Muscle layer of duodenum (tissue), 2 donors: ENCODE measurements around the gene C10orf62.

Experiments
- H3K27ac ChIP-seq: one replicate; pipeline ENCODE4 v1.7.0; 2013; ENCODE audit warnings: mild to moderate bottlenecking, low read length
- H3K27me3 ChIP-seq: one replicate; pipeline ENCODE4 v1.7.0; 2013; ENCODE audit warnings: low read depth, mild to moderate bottlenecking, control low read depth, low read length
- H3K36me3 ChIP-seq, 2 donors: one replicate each; pipeline ENCODE4 v1.7.0; 2013; ENCODE audit warnings: low read length in 2 of 2, control low read depth in 1 of 2, mild to moderate bottlenecking in 1 of 2; ENCODE audit not compliant: insufficient read depth in 2 of 2, control insufficient read depth in 1 of 2
- H3K4me1 ChIP-seq, 2 donors: one replicate each; pipeline ENCODE4 v1.7.0; 2013; ENCODE audit warnings: low read length in 2 of 2, mild to moderate bottlenecking in 2 of 2, control low read depth in 1 of 2, moderate library complexity in 1 of 2; ENCODE audit not compliant: insufficient read depth in 2 of 2, control insufficient read depth in 1 of 2
- H3K4me3 ChIP-seq, 2 donors: one replicate each; pipeline ENCODE4 v1.7.0; 2013; ENCODE audit warnings: low read length in 2 of 2, low read depth in 1 of 2, mild to moderate bottlenecking in 1 of 2
- H3K9me3 ChIP-seq, 2 donors: one replicate each; pipeline ENCODE4 v1.7.0; 2013; ENCODE audit warnings: low read length in 2 of 2, control low read depth in 1 of 2, mild to moderate bottlenecking in 1 of 2; ENCODE audit not compliant: control insufficient read depth in 1 of 2
- donor health status: healthy.

C10orf62 gene

DNA sequence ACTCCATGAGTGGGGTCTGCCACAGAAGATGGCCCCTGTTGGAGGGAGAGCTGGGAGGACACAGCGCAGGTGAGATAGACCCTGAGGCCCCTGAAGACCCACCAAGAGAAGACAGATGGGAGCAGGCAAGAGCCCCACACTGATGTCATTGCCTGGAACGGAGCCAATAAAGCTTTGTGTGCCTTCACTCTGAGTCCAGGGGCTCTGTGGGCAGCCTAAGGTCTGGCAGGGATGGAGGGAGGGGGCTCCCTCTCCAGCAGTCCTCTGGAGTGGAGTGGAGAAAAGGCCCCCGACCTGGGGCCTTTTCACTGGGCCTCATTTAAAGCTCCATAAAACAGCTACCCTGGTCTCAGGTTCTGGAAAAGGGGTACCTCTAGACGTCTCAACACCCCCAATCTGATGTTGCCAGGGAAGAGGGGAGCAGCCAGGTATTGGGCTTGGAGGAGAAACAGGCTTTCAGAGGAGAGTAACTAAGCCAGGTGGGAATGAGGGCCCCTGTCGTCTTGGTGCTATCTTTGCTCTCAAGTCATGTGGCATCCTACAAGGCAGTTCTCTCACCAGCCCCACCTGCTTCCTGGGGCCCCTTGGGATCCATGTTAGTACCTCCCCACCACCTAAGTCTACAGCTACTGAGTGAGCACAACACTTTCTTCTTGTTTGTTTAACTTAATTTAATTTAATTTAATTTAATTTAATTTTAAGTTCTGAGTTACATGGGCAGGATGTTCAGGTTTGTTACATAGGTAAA is 1.4 kb downstream of the C10orf62 start:
- Histone ChIP-seq H3K27me3 (no peaks in the 10 kb centered on the region), H3K4me1 (no peaks in the 10 kb centered on the region), H3K9me3 (no peaks in the 10 kb centered on the region), H3K27ac (no peak overlapping the region), H3K36me3 (no peaks in the 10 kb centered on the region), H3K4me3 (no peak overlapping the region)

DNA sequence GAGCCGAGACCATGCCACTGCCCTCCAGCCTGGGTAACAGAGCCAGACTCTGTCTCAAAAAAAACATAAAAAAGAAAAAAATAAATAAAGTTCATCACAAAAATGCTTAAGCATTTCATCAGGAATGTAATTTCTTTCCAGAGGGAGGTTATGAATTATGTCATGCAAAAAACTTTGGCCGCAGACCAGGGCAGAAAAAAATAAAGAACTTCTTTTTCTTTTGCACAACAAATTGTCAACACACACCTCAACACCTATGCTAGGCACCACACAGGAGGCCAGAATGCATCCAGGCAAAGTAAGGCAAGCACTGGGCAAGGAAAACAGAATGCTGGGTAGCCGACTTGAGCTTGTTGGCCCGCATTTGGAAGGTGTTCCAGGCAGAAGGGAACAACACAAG is 3.9 kb downstream of the C10orf62 start:
- no peaks in the 10 kb centered on the region for H3K9me3 ChIP-seq
- H3K4me1 ChIP-seq, result peaks cover 0 to 8% of the 10 kb centered on the region in 2 donors
- H3K36me3 ChIP-seq, result no peaks in the 10 kb centered on the region
- H3K4me3 ChIP-seq, result no peak overlapping the region
- H3K27me3 ChIP-seq, result no peaks in the 10 kb centered on the region
- H3K27ac ChIP-seq, result no peak overlapping the region

DNA sequence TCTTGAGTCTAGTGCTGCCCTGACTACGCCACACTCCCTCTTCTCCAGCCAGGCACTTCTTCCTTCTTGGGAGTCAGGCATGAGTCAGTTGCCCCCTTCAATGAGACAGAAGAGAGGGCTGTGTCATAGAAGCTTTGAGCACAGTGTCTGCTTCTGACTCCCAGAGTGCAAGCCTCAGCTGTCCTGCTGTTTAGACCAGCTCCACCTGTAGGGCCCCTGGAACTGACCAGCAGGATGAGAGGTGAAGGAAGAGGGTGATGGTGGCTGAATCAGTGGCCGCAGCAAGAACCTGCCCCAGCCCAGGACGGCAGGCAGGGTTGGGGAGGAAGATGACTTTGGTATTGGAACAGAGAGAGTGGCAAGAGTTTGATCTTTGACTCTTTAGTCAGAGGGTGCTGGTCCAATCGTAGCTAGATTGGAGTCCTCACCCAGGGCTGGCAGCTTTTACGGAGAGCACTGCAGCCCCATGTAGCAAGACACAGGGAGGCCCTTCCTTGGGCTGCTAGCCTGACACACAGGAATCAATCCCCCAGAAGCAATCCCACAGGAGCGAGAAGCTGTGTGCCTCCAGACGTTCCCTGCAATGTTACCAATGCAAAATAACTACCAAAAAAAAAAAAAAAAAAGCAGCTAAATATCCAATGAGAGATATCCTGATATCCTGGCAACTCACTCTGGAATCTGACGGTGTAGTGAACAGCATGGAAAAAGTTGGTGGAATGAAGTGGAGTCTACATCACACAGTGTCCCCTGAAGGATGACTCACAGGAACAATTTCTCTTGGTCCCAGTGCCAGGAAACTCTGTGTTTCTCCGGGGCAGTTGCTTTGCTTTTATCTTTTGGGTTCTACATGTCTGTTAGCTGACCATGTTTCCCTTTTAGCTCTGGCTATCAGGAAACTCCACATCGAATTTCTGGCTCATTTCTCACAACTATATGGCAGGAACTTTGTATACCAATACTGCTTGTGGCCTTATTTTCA is 6.9 kb downstream of the C10orf62 start:
- H3K27me3 ChIP-seq, result no peaks in the 10 kb centered on the region
- no peak overlapping the region for H3K4me3 ChIP-seq
- H3K4me1 ChIP-seq, result peaks cover 0 to 8% of the 10 kb centered on the region in 2 donors
- H3K27ac ChIP-seq, result peak overlapping the region; percentile 79
- no peaks in the 10 kb centered on the region for H3K9me3 ChIP-seq
- no peaks in the 10 kb centered on the region for H3K36me3 ChIP-seq

DNA sequence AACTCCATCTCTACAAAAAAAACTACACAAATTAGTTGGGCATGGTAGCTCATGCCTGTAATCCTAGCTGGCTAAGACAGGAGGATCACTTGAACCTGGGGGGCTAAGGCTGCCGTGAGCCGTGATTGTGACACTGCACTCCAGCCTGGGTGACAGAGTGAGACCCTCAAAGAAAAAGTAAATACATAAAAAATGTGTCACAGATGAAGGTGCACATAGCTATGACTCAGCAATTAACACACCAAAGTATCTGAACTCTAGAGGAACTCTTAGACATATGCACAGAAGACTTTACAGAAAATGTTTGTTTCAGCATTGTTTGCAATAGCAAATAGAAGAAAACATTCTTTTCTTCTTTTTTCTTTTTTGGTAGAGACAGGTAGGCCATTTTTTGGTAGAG is 8.3 kb downstream of the C10orf62 start:
- peaks cover 0 to 8% of the 10 kb centered on the region in 2 donors for H3K4me1 ChIP-seq
- H3K9me3 ChIP-seq, result no peaks in the 10 kb centered on the region
- H3K27ac ChIP-seq, result no peak overlapping the region
- no peaks in the 10 kb centered on the region for H3K36me3 ChIP-seq
- no peak overlapping the region for H3K4me3 ChIP-seq
- no peaks in the 10 kb centered on the region for H3K27me3 ChIP-seq

DNA sequence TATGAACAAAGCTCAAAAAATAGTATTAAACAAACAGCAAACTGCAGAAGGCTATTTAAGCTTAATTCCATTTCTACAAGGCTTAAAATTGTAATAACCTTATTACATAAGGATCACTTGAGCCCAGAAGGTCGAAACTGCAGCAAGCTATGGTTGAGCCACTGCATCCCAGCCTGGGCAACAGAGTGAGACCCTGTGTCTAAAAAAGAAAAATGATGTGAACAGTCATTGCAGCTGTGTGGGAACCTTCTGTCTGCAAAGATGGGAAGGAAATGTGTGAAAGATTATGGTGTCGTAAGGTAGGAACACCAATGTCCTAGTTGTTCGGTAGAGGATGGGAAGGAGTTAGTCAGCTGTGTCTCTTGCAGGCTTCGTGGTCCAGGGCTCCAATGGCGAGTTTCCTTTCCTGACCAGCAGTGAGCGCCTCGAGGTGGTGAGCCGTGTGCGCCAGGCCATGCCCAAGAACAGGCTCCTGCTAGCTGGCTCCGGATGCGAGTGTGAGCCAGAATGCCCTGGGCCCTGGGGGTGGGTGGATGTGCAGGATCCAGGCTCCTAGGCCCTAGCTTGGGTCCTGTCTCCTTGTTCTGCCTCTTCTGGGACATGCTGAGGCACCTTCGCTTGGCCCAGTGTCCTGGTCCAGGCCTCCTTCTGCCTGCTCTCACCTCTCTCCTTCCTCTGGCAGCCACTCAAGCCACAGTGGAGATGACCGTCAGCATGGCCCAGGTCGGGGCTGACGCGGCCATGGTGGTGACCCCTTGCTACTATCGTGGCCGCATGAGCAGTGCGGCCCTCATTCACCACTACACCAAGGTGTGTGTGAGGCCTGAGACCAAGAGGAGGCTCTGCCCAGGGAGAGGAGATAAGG is 9.1 kb downstream of the C10orf62 start:
- Histone ChIP-seq H3K27ac (no peak overlapping the region), H3K36me3 (no peaks in the 10 kb centered on the region), H3K4me1 (peaks cover 0 to 8% of the 10 kb centered on the region in 2 donors), H3K27me3 (no peaks in the 10 kb centered on the region), H3K4me3 (no peak overlapping the region), H3K9me3 (no peaks in the 10 kb centered on the region)

DNA sequence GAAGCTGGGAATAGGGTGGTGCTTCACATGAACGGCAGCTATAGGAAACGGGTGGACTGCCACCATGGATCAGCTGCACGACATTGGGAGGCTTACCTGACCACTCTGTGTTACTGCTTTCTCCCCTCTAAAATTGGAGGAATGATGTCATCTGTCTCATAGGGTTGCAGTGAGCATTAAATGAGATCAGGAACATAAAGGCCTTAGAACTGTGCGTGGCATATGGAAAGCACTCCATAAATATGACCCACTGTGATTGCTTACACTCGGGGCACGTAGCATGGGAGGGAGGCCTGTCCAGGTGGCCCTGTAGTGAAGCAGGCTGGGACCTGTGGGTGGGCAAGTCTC is 9.7 kb downstream of the C10orf62 start:
- no peaks in the 10 kb centered on the region for H3K9me3 ChIP-seq
- H3K27ac ChIP-seq, result no peak overlapping the region
- H3K4me3 ChIP-seq, result no peak overlapping the region
- peaks cover 0 to 8% of the 10 kb centered on the region in 2 donors for H3K4me1 ChIP-seq
- no peaks in the 10 kb centered on the region for H3K36me3 ChIP-seq
- no peaks in the 10 kb centered on the region for H3K27me3 ChIP-seq

DNA sequence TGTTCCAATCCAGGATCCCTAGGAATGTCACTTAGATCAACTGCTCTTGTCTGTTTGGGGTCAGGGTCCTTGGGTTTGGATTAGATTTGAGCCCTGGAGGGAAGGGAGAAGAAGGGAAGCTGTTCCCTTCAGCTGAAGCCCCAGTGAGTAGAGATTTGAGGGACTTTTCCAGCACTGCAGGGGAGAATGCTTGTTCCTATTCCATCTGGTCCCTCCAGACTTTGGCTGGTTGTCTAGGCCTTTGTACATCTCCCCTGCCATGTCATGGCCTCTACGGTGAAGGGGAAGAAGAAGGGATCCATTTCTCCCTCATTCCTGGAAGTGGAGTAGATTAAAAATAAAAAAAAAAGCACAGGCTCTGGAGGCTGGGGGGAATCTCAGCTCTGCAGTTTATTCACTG is 11.1 kb downstream of the C10orf62 start:
- Histone ChIP-seq H3K4me1 (peaks cover 0 to 8% of the 10 kb centered on the region in 2 donors), H3K27me3 (no peaks in the 10 kb centered on the region), H3K27ac (no peak overlapping the region), H3K4me3 (no peak overlapping the region), H3K36me3 (no peaks in the 10 kb centered on the region), H3K9me3 (no peaks in the 10 kb centered on the region)

DNA sequence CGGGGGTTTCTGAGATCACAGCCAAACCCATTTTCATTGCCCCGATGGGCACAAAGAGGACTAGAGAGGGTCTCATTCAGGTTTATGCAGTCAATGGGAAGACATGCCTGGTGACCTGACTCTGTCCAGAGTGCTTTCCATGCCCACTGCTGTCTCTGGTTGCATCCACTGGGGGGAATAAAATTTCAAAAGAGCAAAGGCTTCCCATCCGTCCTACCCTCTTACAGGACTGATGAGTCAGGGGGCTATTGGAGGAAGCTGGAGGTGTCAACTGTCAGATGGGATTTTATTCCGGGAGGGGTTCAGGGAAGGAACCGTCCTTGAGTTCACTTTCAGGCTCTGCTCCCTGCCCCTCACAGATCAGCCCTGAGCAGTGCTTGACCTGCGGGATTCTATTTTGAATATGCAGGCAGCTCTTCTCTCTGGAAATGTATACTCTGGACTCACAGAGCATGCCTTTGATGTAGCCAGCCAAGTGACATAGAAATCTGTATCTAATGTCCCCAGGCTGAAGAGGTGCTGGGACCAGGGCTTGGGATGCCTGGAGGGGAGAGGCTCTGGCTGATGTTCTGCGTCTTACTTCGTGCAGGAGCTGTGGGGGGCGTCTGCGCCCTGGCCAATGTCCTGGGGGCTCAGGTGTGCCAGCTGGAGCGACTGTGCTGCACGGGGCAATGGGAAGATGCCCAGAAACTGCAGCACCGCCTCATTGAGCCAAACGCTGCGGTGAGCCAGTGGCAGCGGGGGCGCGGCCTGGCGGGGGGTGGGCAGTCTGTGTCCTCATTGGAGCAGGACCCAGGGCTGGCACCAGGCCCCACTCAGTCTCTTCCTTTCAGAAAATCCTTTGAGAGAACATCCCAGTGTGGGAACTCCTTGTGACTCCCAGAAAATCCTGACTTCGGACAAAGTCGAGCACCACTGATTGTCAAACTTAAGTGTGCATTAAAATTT is 12.0 kb downstream of the C10orf62 start:
- Histone ChIP-seq H3K36me3 (no peaks in the 10 kb centered on the region), H3K27me3 (no peaks in the 10 kb centered on the region), H3K9me3 (no peaks in the 10 kb centered on the region), H3K4me1 (peaks cover 0 to 3% of the 10 kb centered on the region in 2 donors), H3K27ac (no peak overlapping the region), H3K4me3 (no peak overlapping the region)

DNA sequence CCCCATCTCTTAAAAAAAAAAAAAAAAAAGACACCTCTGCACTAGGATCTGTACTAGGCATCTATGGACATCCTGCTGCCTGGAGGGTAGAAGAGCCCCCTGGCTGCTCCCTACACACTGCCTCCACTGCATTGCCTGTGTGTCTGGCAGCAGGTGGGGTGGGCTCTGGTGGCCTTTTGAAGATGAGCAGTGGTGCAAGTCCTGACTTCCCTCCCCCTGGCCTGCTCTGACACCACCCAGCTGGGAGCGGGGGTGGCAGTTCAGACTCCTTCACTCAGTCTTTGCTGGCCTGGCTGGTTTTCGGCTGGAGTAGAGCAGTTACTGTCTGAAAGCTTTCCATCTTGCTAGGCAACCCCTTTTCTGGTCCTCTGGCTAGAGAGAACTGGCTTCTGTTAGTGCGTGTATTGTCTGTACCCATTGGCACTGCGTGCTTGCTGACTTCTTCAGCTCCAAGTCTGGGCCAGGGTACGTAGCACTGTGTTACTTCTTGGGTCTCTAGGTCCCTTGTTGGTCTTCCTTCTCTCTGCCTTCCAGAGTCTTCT is 17.6 kb downstream of the C10orf62 start:
- no peak overlapping the region for H3K27ac ChIP-seq
- H3K4me3 ChIP-seq, result no peak overlapping the region

DNA sequence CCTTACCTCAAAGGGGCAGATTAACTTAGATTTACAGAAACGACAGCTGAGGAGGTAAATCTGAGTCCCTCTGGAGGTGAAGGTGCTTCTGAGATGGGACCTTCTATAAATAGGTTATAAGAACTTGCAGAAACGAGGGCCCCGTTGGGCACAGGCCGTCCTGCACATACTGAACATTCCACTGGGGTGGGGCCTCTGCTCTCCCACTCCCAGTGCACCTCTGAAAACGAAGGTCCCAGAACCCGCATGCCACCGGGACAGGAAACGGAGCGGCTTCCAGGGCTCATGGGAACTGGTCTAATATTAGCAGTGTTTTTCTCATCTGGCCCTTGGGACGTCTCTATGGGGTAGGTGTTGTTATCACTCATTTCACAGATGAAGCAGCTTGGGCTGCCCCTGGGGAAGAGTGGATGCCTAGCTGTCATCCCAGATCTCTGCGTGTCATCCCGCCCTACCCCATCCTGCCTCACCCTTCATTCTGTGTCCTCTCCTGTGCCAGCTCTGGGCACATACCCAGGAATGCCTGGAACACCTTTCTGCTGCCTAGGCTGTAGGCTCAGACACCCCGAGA is 19.6 kb downstream of the C10orf62 start:
- H3K27me3 ChIP-seq, result no peaks in the 10 kb centered on the region
- H3K4me3 ChIP-seq, result no peak overlapping the region
- H3K9me3 ChIP-seq, result no peaks in the 10 kb centered on the region
- H3K36me3 ChIP-seq, result no peaks in the 10 kb centered on the region
- H3K4me1 ChIP-seq, result no peaks in the 10 kb centered on the region
- H3K27ac ChIP-seq, result no peak overlapping the region

More for the DNA sequence above, 17.6 kb downstream of the C10orf62 start:
- Histone ChIP-seq H3K4me1 (no peaks in the 10 kb centered on the region), H3K27me3 (no peaks in the 10 kb centered on the region), H3K9me3 (no peaks in the 10 kb centered on the region), H3K36me3 (no peaks in the 10 kb centered on the region)
